Skin of body (tissue), 2 donors: ENCODE data around the gene RPS26. TPM values are rescaled to one million over a fixed set of nuclear protein-coding genes. Genes with fewer than 3 reads are reported as not detected.
"Not testable (repeated sequence)": the region's sequence is repeated elsewhere in the genome, so short reads cannot be mapped to it uniquely, and the experiment has no call there.

Experiments
- DNase-seq: peaks from one replicate; lab custom pipeline; 2025; lab: John Stamatoyannopoulos, UW
- total RNA-seq: library from RNA; depleted of rRNA; stranded (reverse); fragments of >200 nt; gene quantifications from one replicate; pipeline ENCODE4 v1.2.3, GENCODE V29; 2014

RPS26 gene
- 200 TPM for total RNA-seq

- peak; percentile 99 for DNase-seq
Observed at GRCh38 chr12:56041552-56042429, at the start of gene RPS26. Gene RPS26 (plus strand): TSS chr12:56041918. CDS start chr12:56042167, 249 bp downstream.

GRCh38 chr12:55993230-55993853, 48.4 kb upstream of the RPS26 start:
- no peak for DNase-seq

DNA sequence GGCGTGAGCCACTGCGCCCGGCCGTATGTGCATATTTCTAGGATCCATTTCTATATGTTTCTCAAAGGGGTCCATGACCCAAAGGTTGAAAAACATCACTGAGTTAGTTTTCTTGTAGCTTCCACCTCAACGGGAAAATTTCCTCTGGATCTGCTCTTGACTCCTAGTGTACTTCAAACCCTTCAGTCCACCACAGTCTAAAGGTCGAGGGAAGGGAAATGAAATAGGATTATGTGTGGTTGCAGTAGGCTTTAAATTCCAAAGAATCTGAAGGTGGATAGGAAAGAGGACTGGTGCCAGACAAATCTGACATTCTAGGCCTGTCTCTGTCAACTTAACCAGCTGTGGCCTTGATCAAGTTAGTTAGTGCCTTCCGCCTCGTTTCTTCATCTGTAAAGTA, 46.4 kb upstream of the RPS26 start:
- DNase-seq: no peak

DNA sequence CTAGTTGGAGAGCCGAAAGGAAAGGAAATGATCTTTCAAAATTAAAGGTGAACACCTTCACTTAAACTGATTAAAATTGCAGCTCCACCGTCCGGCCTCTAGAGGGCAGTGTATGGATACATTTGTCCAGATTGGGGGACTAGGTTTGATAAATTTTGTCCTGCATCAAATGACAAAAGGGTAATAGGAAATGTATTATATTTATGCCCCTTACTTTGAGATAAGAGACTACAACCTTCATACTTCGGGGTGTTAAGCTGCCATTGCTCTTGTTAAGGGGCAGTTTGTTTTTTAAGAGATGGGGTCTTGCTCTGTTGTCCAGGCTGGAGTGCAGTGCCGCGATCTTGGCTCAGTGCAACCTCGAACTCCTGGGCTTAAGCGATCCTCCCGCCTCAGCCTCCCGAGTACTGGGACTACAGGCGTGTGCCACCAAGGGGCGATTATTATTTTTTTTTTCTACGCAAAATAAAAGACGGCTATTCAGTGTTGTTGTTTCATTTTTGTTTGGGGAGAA, 45.5 kb upstream of the RPS26 start:
- peak; percentile 49 for DNase-seq

DNA sequence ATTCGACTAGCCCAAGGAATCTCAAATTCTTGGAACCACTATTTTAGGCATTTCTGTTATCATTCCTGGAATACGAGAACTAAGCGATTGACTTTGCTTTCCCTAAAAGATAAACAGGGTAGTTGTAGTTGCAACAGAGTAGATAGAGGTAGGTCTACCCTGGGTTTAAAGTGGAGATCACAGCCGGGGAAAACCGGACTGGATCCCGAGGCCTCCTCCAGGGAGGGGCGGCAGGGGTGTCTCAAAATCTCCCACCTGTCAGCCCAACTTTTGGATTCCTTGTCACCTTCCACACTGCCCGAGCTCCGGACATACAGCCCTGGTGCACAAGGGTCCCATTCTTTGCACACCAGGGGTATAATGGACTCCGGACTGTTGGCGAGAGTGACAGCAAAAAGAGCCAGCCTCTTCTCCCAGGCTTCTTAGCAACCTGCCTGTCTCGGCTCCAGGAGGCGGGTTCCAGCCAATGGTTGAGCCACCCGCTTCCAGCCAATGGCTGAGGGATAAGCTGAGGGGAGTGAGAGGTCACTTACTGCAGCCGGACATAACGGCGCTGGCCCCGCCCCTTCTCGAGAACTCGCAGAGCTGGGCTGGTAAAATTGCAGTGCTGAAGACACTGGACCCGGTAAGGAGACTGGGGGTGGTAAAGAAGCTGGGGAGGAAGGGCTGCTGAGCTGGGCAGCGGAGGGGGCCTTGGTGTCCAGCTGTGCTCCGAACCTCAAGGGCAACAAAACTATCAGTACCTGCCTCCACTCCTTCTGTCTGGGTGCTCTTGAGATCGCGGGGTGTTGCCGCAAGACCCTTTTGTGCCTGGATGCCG, 44.8 kb upstream of the RPS26 start, which contains the start of gene SUOX:
Gene SUOX, plus strand, starts transcription at position 562 of the 820 bp plus-strand sequence. CDS start 4,946 bp downstream, outside the sequence.
- DNase-seq: peak; percentile 84

- DNase-seq: no peak
Observed at GRCh38 chr12:55997535-55997859, 44.2 kb upstream of the RPS26 start.

GRCh38 chr12:55999522-55999921, 42.2 kb upstream of the RPS26 start:
- DNase-seq: not testable (repeated sequence)

- not testable (repeated sequence) for DNase-seq
Observed at GRCh38 chr12:55999999-56000540, 41.6 kb upstream of the RPS26 start.

- no peak for DNase-seq
Observed at GRCh38 chr12:56001487-56002100, 40.1 kb upstream of the RPS26 start.

- not testable (repeated sequence) for DNase-seq
Observed at GRCh38 chr12:56003376-56003775, 38.3 kb upstream of the RPS26 start.

- DNase-seq: no peak
Observed at GRCh38 chr12:56004211-56004610, 37.5 kb upstream of the RPS26 start.

- peak; percentile 34 for DNase-seq
Observed at GRCh38 chr12:56007564-56008559, 33.9 kb upstream of the RPS26 start.

DNA sequence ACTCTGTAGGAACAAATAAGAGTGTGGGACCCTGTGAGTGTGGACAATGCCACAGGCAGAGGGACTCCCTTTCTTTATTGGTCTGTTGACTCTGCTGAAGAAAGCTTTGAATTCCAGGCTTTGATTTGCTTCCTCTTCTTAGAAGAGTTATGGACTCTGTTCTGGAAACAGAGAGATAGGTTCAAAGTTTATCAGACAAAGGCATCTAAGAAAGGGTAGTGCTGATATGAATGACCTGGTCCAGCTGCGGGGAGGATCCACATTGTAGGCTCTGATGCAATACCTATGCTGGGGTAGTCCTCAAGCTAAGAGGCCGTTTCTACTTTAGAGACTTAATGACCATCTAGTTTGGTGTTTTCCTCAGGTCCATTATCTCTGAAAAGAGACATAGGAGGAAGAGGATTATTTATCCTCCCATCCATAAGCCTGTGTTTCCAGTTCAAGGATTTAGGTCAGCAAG, 31.6 kb upstream of the RPS26 start:
- DNase-seq: no peak

GRCh38 chr12:56011509-56012090, 30.1 kb upstream of the RPS26 start:
- DNase-seq: no peak

GRCh38 chr12:56013482-56013881, 28.2 kb upstream of the RPS26 start:
- DNase-seq: no peak

GRCh38 chr12:56014205-56014604, 27.5 kb upstream of the RPS26 start:
- DNase-seq: no peak

- DNase-seq: no peak
Observed at GRCh38 chr12:56017181-56017580, 24.5 kb upstream of the RPS26 start.

- DNase-seq: no peak
Observed at GRCh38 chr12:56018356-56018755, 23.4 kb upstream of the RPS26 start.
